H1 (cell line): ENCODE results near the gene PDE4D. TPM values are rescaled to one million over a fixed set of nuclear protein-coding genes. Genes with fewer than 3 reads are reported as not detected.

Source experiments
- CTCF ChIA-PET: fragments of 300-600 bp; sonication (Branson Sonifier 250); formaldehyde crosslinking; loops from one replicate; lab custom pipeline; 2021; ENCODE audit not compliant: partially characterized antibody; lab: Charles Lee
- POLR2A ChIA-PET: fragments of 300-600 bp; sonication (Branson Sonifier 250); formaldehyde crosslinking; loops from one replicate; lab custom pipeline; 2021; ENCODE audit warnings: inconsistent platforms; ENCODE audit not compliant: partially characterized antibody; lab: Charles Lee
- DNase-seq, 2 experiments: peaks; one replicate each; pipeline versions ENCODE4 v3.0.0 to v3.0.0-alpha.2; 2010 to 2022; ENCODE audit warnings: low spot score in 2 of 2, low read depth in 1 of 2, mixed read lengths in 1 of 2
- FAIRE-seq: peaks from 2 replicates; lab custom pipeline; 2011; peaks lifted over from hg19 to GRCh38; lab: Jason Lieb, UNC
- H2AFZ ChIP-seq: 2 replicates; pipeline ENCODE4 v1.8.1; 2012; ENCODE audit warnings: low read length, inconsistent platforms
- H2AK5ac ChIP-seq: 2 replicates; pipeline ENCODE4 v1.6.1; 2013; ENCODE audit warnings: low read depth, low read length
- H2BK120ac ChIP-seq: replicated peaks from 2 replicates; pipeline ENCODE3; 2013; ENCODE audit warnings: low read depth, low read length, inconsistent platforms
- H2BK12ac ChIP-seq: 2 replicates; pipeline ENCODE4 v1.6.1; 2013; ENCODE audit warnings: low read depth, low read length
- H2BK15ac ChIP-seq: 2 replicates; pipeline ENCODE4 v1.6.1; 2013; ENCODE audit warnings: low read length
- H2BK20ac ChIP-seq: 2 replicates; pipeline ENCODE4 v1.6.1; 2013; ENCODE audit warnings: low read length
- H2BK5ac ChIP-seq: 2 replicates; pipeline ENCODE4 v1.6.1; 2013; ENCODE audit warnings: low read depth, low read length
- H3K14ac ChIP-seq: 2 replicates; pipeline ENCODE4 v1.6.1; 2013; ENCODE audit warnings: inconsistent platforms; ENCODE audit not compliant: insufficient read length
- H3K18ac ChIP-seq: 2 replicates; pipeline ENCODE4 v1.6.1; 2013; ENCODE audit warnings: low read length; ENCODE audit errors: extremely low read depth
- H3K23ac ChIP-seq: 2 replicates; pipeline ENCODE4 v1.6.1; 2013; ENCODE audit warnings: inconsistent platforms; ENCODE audit not compliant: insufficient read length
- H3K23me2 ChIP-seq: 2 replicates; pipeline ENCODE4 v1.6.1; 2013; ENCODE audit warnings: low read depth, low read length
- H3K27ac ChIP-seq: 2 replicates; pipeline ENCODE4 v1.6.1; 2011; ENCODE audit warnings: low read depth, low read length, inconsistent platforms
- H3K27me3 ChIP-seq, 4 experiments: replicated peaks in 1 of 4; 1 replicate in 1 of 4; 2 replicates in 3 of 4; pipeline versions ENCODE4 v1.6.1 to v1.8.1; 2011 to 2013; ENCODE audit warnings: low read length in 3 of 4, mild to moderate bottlenecking in 3 of 4, inconsistent platforms in 2 of 4, mixed read lengths in 2 of 4, moderate library complexity in 1 of 4; ENCODE audit not compliant: control insufficient read depth in 3 of 4, insufficient read depth in 3 of 4; ENCODE audit errors: extremely low read depth in 1 of 4
- H3K36me3 ChIP-seq, 4 experiments: 2 replicates each; pipeline versions ENCODE4 v1.6.1 to v1.8.1; 2011 to 2013; ENCODE audit warnings: mild to moderate bottlenecking in 4 of 4, low read length in 3 of 4, moderate library complexity in 2 of 4, control low read depth in 1 of 4, inconsistent platforms in 1 of 4; ENCODE audit not compliant: insufficient read depth in 4 of 4, control insufficient read depth in 2 of 4
- H3K4ac ChIP-seq: replicated peaks from 2 replicates; pipeline ENCODE3; 2013; ENCODE audit warnings: low read length, low read depth, mixed read lengths, inconsistent platforms; ENCODE audit not compliant: insufficient read length
- H3K4me1 ChIP-seq, 4 experiments: replicated peaks in 1 of 4; 1 replicate in 1 of 4; 2 replicates in 3 of 4; pipeline versions ENCODE4 v1.6.1 to v1.8.1; 2011 to 2013; ENCODE audit warnings: low read length in 3 of 4, inconsistent platforms in 2 of 4, mixed read lengths in 1 of 4; ENCODE audit not compliant: insufficient read depth in 4 of 4, control insufficient read depth in 3 of 4
- H3K4me2 ChIP-seq, 2 experiments: 2 replicates each; pipeline versions ENCODE4 v1.6.1 to v1.8.1; 2011 to 2013; ENCODE audit warnings: low read depth in 2 of 2, low read length in 2 of 2, control low read depth in 1 of 2, inconsistent platforms in 1 of 2, mild to moderate bottlenecking in 1 of 2; ENCODE audit not compliant: insufficient read depth in 1 of 2
- H3K4me3 ChIP-seq, 4 experiments: fragments of 200-600, 300-600 bp in 1 of 4; sonication (generic), shearing (Covaris generic), sonication (Bioruptor Twin) in 1 of 4; 2 replicates each; pipeline versions ENCODE4 v1.5.1 to v1.8.1; 2011 to 2016; ENCODE audit warnings: low read length in 4 of 4, low read depth in 3 of 4, control low read depth in 2 of 4, inconsistent platforms in 2 of 4, mild to moderate bottlenecking in 2 of 4, mixed read lengths in 1 of 4, moderate library complexity in 1 of 4; ENCODE audit not compliant: insufficient read depth in 2 of 4; ENCODE audit errors: extremely low read depth in 1 of 4
- H3K56ac ChIP-seq: replicated peaks from 2 replicates; pipeline ENCODE3; 2013; ENCODE audit warnings: low read depth, mild to moderate bottlenecking, mixed read lengths, low read length, inconsistent platforms; ENCODE audit not compliant: insufficient read length
- H3K79me1 ChIP-seq: 2 replicates; pipeline ENCODE4 v1.6.1; 2013; ENCODE audit warnings: low read depth, low read length, control low read depth
- H3K79me2 ChIP-seq, 2 experiments: 2 replicates each; pipeline versions ENCODE4 v1.6.1 to v1.8.1; 2012 to 2013; ENCODE audit warnings: low read length in 2 of 2, mild to moderate bottlenecking in 2 of 2, inconsistent platforms in 1 of 2; ENCODE audit not compliant: insufficient read depth in 2 of 2, control insufficient read depth in 1 of 2
- H3K9ac ChIP-seq, 4 experiments: replicated peaks in 1 of 4; 1 replicate in 1 of 4; 2 replicates in 3 of 4; pipeline versions ENCODE4 v1.6.1 to v1.8.1; 2011 to 2013; ENCODE audit warnings: low read depth in 3 of 4, low read length in 3 of 4, control low read depth in 2 of 4, mild to moderate bottlenecking in 2 of 4, moderate library complexity in 2 of 4, inconsistent platforms in 1 of 4; ENCODE audit errors: extremely low read depth in 1 of 4
- H3K9me3 ChIP-seq, 2 experiments: 2 replicates each; pipeline versions ENCODE4 v1.6.1 to v1.8.1; 2012 to 2013; ENCODE audit warnings: mild to moderate bottlenecking in 2 of 2, moderate library complexity in 2 of 2, control low read depth in 1 of 2, inconsistent platforms in 1 of 2, low read depth in 1 of 2, low read length in 1 of 2, mixed read lengths in 1 of 2; ENCODE audit not compliant: insufficient read depth in 2 of 2
- H4K20me1 ChIP-seq, 2 experiments: replicated peaks in 1 of 2; 2 replicates each; pipeline versions ENCODE3 to v1.8.1; 2011 to 2013; ENCODE audit warnings: inconsistent platforms in 2 of 2, low read length in 2 of 2, mild to moderate bottlenecking in 1 of 2; ENCODE audit not compliant: insufficient read depth in 2 of 2, control insufficient read depth in 1 of 2
- H4K5ac ChIP-seq: 2 replicates; pipeline ENCODE4 v1.6.1; 2013; ENCODE audit warnings: low read length, low read depth, mixed read lengths, inconsistent platforms; ENCODE audit not compliant: insufficient read length
- H4K8ac ChIP-seq: 2 replicates; pipeline ENCODE4 v1.8.0; 2013; ENCODE audit warnings: mild to moderate bottlenecking, moderate library complexity, low read length, inconsistent platforms; ENCODE audit not compliant: insufficient read depth; ENCODE audit errors: extremely low read depth
- H4K91ac ChIP-seq: replicated peaks from 2 replicates; pipeline ENCODE3; 2013; ENCODE audit warnings: low read length, mixed read lengths, inconsistent platforms; ENCODE audit not compliant: insufficient read length
- CBX8 ChIP-seq: fragments of 300-800, 300-1000 bp; sonication (generic); IDR thresholded peaks from 2 replicates; pipeline ENCODE4 v1.7.1; 2016; ENCODE audit warnings: low read depth, low read length, borderline replicate concordance
- CEBPB ChIP-seq: IDR thresholded peaks from 2 replicates; pipeline ENCODE4 v1.6.1; 2012; ENCODE audit warnings: low read depth, low read length
- E2F6 ChIP-seq: IDR thresholded peaks from 2 replicates; pipeline ENCODE4 v1.6.1; 2012; ENCODE audit warnings: inconsistent platforms
- GTF2F1 ChIP-seq: IDR thresholded peaks from 2 replicates; pipeline ENCODE4 v1.6.1; 2012; ENCODE audit warnings: low read depth, low read length, improper control_type of control experiment, borderline replicate concordance
- KDM5A ChIP-seq: fragments of 200-600 bp; IDR thresholded peaks from 2 replicates; pipeline ENCODE4 v1.7.1; 2012; ENCODE audit warnings: mild to moderate bottlenecking, low read length, inconsistent platforms, mixed read lengths
- NRF1 ChIP-seq: IDR thresholded peaks from 2 replicates; pipeline ENCODE4 v1.6.1; 2011; ENCODE audit warnings: mild to moderate bottlenecking, low read depth, low read length, improper control_type of control experiment
- SP2 ChIP-seq: IDR thresholded peaks from 2 replicates; pipeline ENCODE4 v1.6.1; 2012; ENCODE audit warnings: mild to moderate bottlenecking, low read length, inconsistent platforms
- SUZ12 ChIP-seq: fragments of 200-600 bp; sonication (generic); IDR thresholded peaks from 2 replicates; pipeline ENCODE4 v1.6.1; 2012; ENCODE audit warnings: mild to moderate bottlenecking, inconsistent platforms, low read length, moderate library complexity, mixed read lengths
- TAF1 ChIP-seq: IDR thresholded peaks from 2 replicates; pipeline ENCODE4 v1.6.1; 2011; ENCODE audit warnings: mild to moderate bottlenecking, low read depth, low read length
- TAF7 ChIP-seq: optimal IDR thresholded peaks from 2 replicates; pipeline ENCODE3; 2011; ENCODE audit warnings: low read depth, mild to moderate bottlenecking, inconsistent platforms, low read length, moderate library complexity, borderline replicate concordance
- USF2 ChIP-seq: IDR thresholded peaks from 2 replicates; pipeline ENCODE4 v1.6.1; 2011; ENCODE audit warnings: low read length, improper control_type of control experiment
- YY1 ChIP-seq: IDR thresholded peaks from 2 replicates; pipeline ENCODE4 v1.6.1; 2011; ENCODE audit warnings: low read depth, mild to moderate bottlenecking, low read length
- WGBS, 2 experiments: shearing (Covaris generic) in 1 of 2; methylation state at CpG; one replicate each; pipeline versions ENCODE4 v1.1.6 to v1.1.7; 2013 to 2015; ENCODE audit warnings: low lambda C conversion rate in 2 of 2, mixed read lengths in 2 of 2, inconsistent platforms in 1 of 2, low coverage in 1 of 2, missing lambda C conversion rate in 1 of 2; ENCODE audit not compliant: insufficient replicate concordance in 2 of 2, insufficient coverage in 1 of 2, insufficient read length in 1 of 2; ENCODE audit errors: extremely low coverage in 1 of 2, missing lambda C conversion rate in 1 of 2; 5-methylcytosine and 5-hydroxymethylcytosine counted together
- polyA plus RNA-seq, 7 experiments: library from polyadenylated mRNA; depleted of rRNA in 3 of 7; stranded (reverse) in 5 of 7; unstranded in 2 of 7; fragments of >200 nt in 5 of 7; fragments of 200-250 nt in 2 of 7; gene quantifications; 1 replicate in 5 of 7; 2 replicates in 1 of 7; 4 replicates in 1 of 7; pipeline versions ENCODE4 v1.2.1 to v1.2.3, GENCODE V29; 2011 to 2013; ENCODE audit warnings: missing spikeins in 2 of 7, mixed read lengths in 2 of 7
- total RNA-seq: library from RNA; stranded (reverse); fragmentation: NEBNext Ultra II Directional; extraction: Animal tissue kit (Norgen Biotek cat#: 25700); gene quantifications from 2 replicates; pipeline ENCODE4 v1.2.1, GENCODE V29; 2021

The PDE4D gene
- total and polyA plus RNA-seq, 2 of the 8 experiments (the other 6 are each of a cell fraction or from before 2014, with no cell fraction given) = 2.3 to 3.7 TPM

GRCh38 chr5:59116231-59116865 is 777.2 kb downstream of the PDE4D start:
- Histone ChIP-seq H3K79me2 (no peaks in the 10 kb centered on the region), H2AK5ac (no peak overlapping the region), H3K23me2 (no peaks in the 10 kb centered on the region; the same call in 1 of the 2 replicates), H3K23ac (no peak overlapping the region), H3K27me3 (no peaks in the 10 kb centered on the region), H2BK120ac (no peak overlapping the region), H2BK20ac (no peak overlapping the region), H3K36me3 (no peaks in the 10 kb centered on the region), H3K4me1 (no peaks in the 10 kb centered on the region; a peak in 1 of 7 replicates), H2AFZ (peak overlapping the region; percentile 82; the same call in 1 of the 2 replicates), H4K91ac (no peak overlapping the region), H3K4ac (no peak overlapping the region), H4K8ac (no peak overlapping the region), H3K18ac (no peak overlapping the region), H3K9me3 (no peaks in the 10 kb centered on the region), H3K56ac (no peak overlapping the region), H3K14ac (no peak overlapping the region), H2BK5ac (no peak overlapping the region), H3K4me2 (no peak overlapping the region), H2BK15ac (no peak overlapping the region), H3K4me3 (no peak overlapping the region), H3K9ac (no peak overlapping the region; a peak in 1 of 7 replicates), H3K79me1 (no peaks in the 10 kb centered on the region), H4K20me1 (no peaks in the 10 kb centered on the region), H4K5ac (no peak overlapping the region), H3K27ac (no peak overlapping the region), H2BK12ac (no peak overlapping the region)
- ChIA-PET POLR2A (no interaction called here), CTCF (no interaction called here)
- DNase-seq = no peak
- no peak for FAIRE-seq
- 79% methylated on average over 11 of the region's 11 CpGs; no CpG with 5 or more reads in 1 of the 2 experiments for WGBS, 2 experiments
- TF ChIP-seq CEBPB (no peak), NRF1 (no peak), KDM5A (no peak), CBX8 (no peak), TAF7 (no peak), SP2 (no peak), E2F6 (no peak), SUZ12 (no peak), USF2 (no peak), YY1 (no peak), TAF1 (no peak), GTF2F1 (no peak)
